CD14-positive monocyte (primary cell): ENCODE data around the gene TMEM151A. TPM values are rescaled to one million over a fixed set of nuclear protein-coding genes. Genes with fewer than 3 reads are reported as not detected.

Source experiments
- DNase-seq, 3 donors: peaks; one replicate each; pipeline ENCODE4 v3.0.0-alpha.2; 2011 to 2022
- H2AFZ ChIP-seq: 2 replicates; pipeline ENCODE4 v1.6.0; 2012; ENCODE audit warnings: mild to moderate bottlenecking, low read depth, low read length, inconsistent platforms; ENCODE audit not compliant: insufficient read depth, poor library complexity, severe bottlenecking
- H3K27ac ChIP-seq, 2 donors: 1 replicate in 1 of 2; 2 replicates in 1 of 2; pipeline ENCODE4 v1.5.1; 2012 to 2013; ENCODE audit warnings: low read length in 2 of 2, control low read depth in 1 of 2, inconsistent platforms in 1 of 2, low read depth in 1 of 2, mild to moderate bottlenecking in 1 of 2
- H3K27me3 ChIP-seq, 2 donors: one replicate each; pipeline versions ENCODE4 v1.6.0 to v1.6.1; 2011 to 2013; ENCODE audit warnings: low read length in 2 of 2; ENCODE audit not compliant: control insufficient read depth in 2 of 2, insufficient read depth in 2 of 2
- H3K36me3 ChIP-seq, 2 donors: replicated peaks in 1 of 2; 1 replicate in 1 of 2; 2 replicates in 1 of 2; pipeline versions ENCODE4 v1.5.1 to v1.6.1; 2012 to 2013; ENCODE audit warnings: low read length in 2 of 2, control low read depth in 1 of 2, inconsistent platforms in 1 of 2, mild to moderate bottlenecking in 1 of 2; ENCODE audit not compliant: insufficient read depth in 2 of 2, control insufficient read depth in 1 of 2
- H3K4me1 ChIP-seq, 2 donors: 1 replicate in 1 of 2; 2 replicates in 1 of 2; pipeline versions ENCODE4 v1.5.1 to v1.6.1; 2012 to 2013; ENCODE audit warnings: low read length in 2 of 2, control low read depth in 1 of 2, inconsistent platforms in 1 of 2, mild to moderate bottlenecking in 1 of 2, moderate library complexity in 1 of 2; ENCODE audit not compliant: insufficient read depth in 2 of 2, control insufficient read depth in 1 of 2
- H3K4me2 ChIP-seq: replicated peaks from 2 replicates; pipeline ENCODE3; 2012; ENCODE audit warnings: low read length, moderate library complexity, mild to moderate bottlenecking; ENCODE audit not compliant: poor library complexity, severe bottlenecking; ENCODE audit errors: extremely low read depth
- H3K4me3 ChIP-seq, 3 experiments: fragments of 200-600 bp in 1 of 3; sonication (generic) in 1 of 3; replicated peaks in 1 of 3; 1 replicate in 2 of 3; 2 replicates in 1 of 3; pipeline ENCODE4 v1.5.1; 2011 to 2013; ENCODE audit warnings: low read length in 3 of 3, mild to moderate bottlenecking in 3 of 3, control low read depth in 2 of 3, low read depth in 2 of 3, inconsistent platforms in 1 of 3, moderate library complexity in 1 of 3
- H3K79me2 ChIP-seq: 2 replicates; pipeline ENCODE4 v1.6.0; 2012; ENCODE audit warnings: mild to moderate bottlenecking, control low read depth, inconsistent platforms, low read length, moderate library complexity; ENCODE audit not compliant: insufficient read depth
- H3K9ac ChIP-seq: 2 replicates; pipeline ENCODE4 v1.6.0; 2017; ENCODE audit warnings: low read length, mild to moderate bottlenecking; ENCODE audit not compliant: insufficient read depth, poor library complexity, severe bottlenecking
- H3K9me3 ChIP-seq, 2 donors: replicated peaks in 1 of 2; 1 replicate in 1 of 2; 2 replicates in 1 of 2; pipeline versions ENCODE4 v1.5.1 to v1.6.1; 2012 to 2013; ENCODE audit warnings: low read length in 2 of 2, control low read depth in 1 of 2; ENCODE audit not compliant: control insufficient read depth in 1 of 2, insufficient read depth in 1 of 2
- H4K20me1 ChIP-seq: 2 replicates; pipeline ENCODE4 v1.6.0; 2012; ENCODE audit warnings: mild to moderate bottlenecking, low read length, control low read depth, moderate library complexity; ENCODE audit not compliant: insufficient read depth
- H3K27ac Mint-ChIP-seq, 7 donors: one replicate each; pipeline ENCODE4 v1.8.0; 2020; ENCODE audit warnings: mild to moderate bottlenecking in 7 of 7, mixed read lengths in 7 of 7, moderate library complexity in 6 of 7, inconsistent platforms in 2 of 7
- H3K27me3 Mint-ChIP-seq, 3 donors: one replicate each; pipeline ENCODE4 v1.8.0; 2021 to 2022; ENCODE audit warnings: low read depth in 3 of 3, mild to moderate bottlenecking in 3 of 3, mixed read lengths in 3 of 3, moderate library complexity in 3 of 3, inconsistent platforms in 1 of 3
- H3K36me3 Mint-ChIP-seq, 2 donors: one replicate each; pipeline ENCODE4 v1.8.0; 2020; ENCODE audit warnings: mixed read lengths in 2 of 2, inconsistent platforms in 1 of 2, mild to moderate bottlenecking in 1 of 2
- H3K4me1 Mint-ChIP-seq: one replicate; pipeline ENCODE4 v1.8.0; 2020; ENCODE audit warnings: mild to moderate bottlenecking, mixed read lengths
- H3K4me3 Mint-ChIP-seq, 2 donors: one replicate each; pipeline ENCODE4 v1.8.0; 2020; ENCODE audit warnings: mild to moderate bottlenecking in 2 of 2, mixed read lengths in 2 of 2, moderate library complexity in 1 of 2
- H3K9me3 Mint-ChIP-seq, 7 donors: one replicate each; pipeline ENCODE4 v1.8.0; 2020 to 2022; ENCODE audit warnings: mixed read lengths in 7 of 7, mild to moderate bottlenecking in 6 of 7, moderate library complexity in 6 of 7, inconsistent platforms in 2 of 7
- CTCF ChIP-seq: fragments of 200-600 bp; IDR thresholded peaks from one replicate; pipeline ENCODE4 v1.8.0; 2022; ENCODE audit warnings: antibody characterized with exemption, mild to moderate bottlenecking
- WGBS: methylation state at CpG from one replicate; pipeline ENCODE4 v1.1.5; 2013; ENCODE audit warnings: missing lambda C conversion rate; ENCODE audit not compliant: insufficient coverage; 5-methylcytosine and 5-hydroxymethylcytosine counted together
- intact Hi-C, 2 donors: fragments of 100-400 bp; cut with micrococcal nuclease; formaldehyde crosslinking; loops; one replicate each; pipeline versions ENCODE4 v1.15.0 to v1.15.1; 2023
- polyA plus RNA-seq, 3 donors: library from polyadenylated mRNA; depleted of rRNA in 1 of 3; unstranded in 2 of 3; stranded (reverse) in 1 of 3; fragments of 300-500 nt in 2 of 3; fragments of >200 nt in 1 of 3; fragmentation: Illumina TruSeq in 2 of 3; gene quantifications; 1 replicate in 2 of 3; 2 replicates in 1 of 3; pipeline ENCODE4 v1.2.3, GENCODE V29; 2012 to 2021

TMEM151A gene
- polyA plus RNA-seq, 3 donors: not detected

GRCh38 chr11:66324664-66325063 lies 33.0 kb downstream of the TMEM151A start:
- H2AFZ ChIP-seq: no peak overlapping the region
- intact Hi-C loops: no loop called here

GRCh38 chr11:66325263-66325671 lies 33.6 kb downstream of the TMEM151A start:
- Histone ChIP-seq H3K4me3 (no peak overlapping the region), H3K36me3 (no peaks in the 10 kb centered on the region), H3K27ac (no peak overlapping the region), H3K9me3 (no peaks in the 10 kb centered on the region), H3K4me2 (no peak overlapping the region), H3K27me3 (no peaks in the 10 kb centered on the region), H2AFZ (no peak overlapping the region), H3K4me1 (peaks cover 7 to 11% of the 10 kb centered on the region in 2 donors), H4K20me1 (no peaks in the 10 kb centered on the region), H3K9ac (no peak overlapping the region), H3K79me2 (no peaks in the 10 kb centered on the region)
- Mint-ChIP-seq H3K4me3 (no peak overlapping the region), H3K9me3 (peaks cover 0 to 4% (median 2%) of the 10 kb centered on the region in 7 donors), H3K27me3 (peaks cover 0 to 4% (median 2%) of the 10 kb centered on the region in 3 donors), H3K27ac (no peak overlapping the region), H3K36me3 (no peaks in the 10 kb centered on the region), H3K4me1 (peaks cover 17% of the 10 kb centered on the region)
- no peak for TF ChIP-seq CTCF
- no peak for DNase-seq
- WGBS: 55% methylated on average over 8 of the region's 8 CpGs
- intact Hi-C loops: no loop called here

More at GRCh38 chr11:66324664-66325063, 33.0 kb downstream of the TMEM151A start:
- Histone ChIP-seq H3K4me1 (peaks cover 7 to 11% of the 10 kb centered on the region in 2 donors), H3K79me2 (no peaks in the 10 kb centered on the region), H3K4me2 (no peak overlapping the region), H3K9me3 (no peaks in the 10 kb centered on the region), H3K4me3 (no peak overlapping the region), H3K9ac (no peak overlapping the region), H3K27ac (no peak overlapping the region), H3K36me3 (no peaks in the 10 kb centered on the region), H3K27me3 (no peaks in the 10 kb centered on the region), H4K20me1 (no peaks in the 10 kb centered on the region)
- Mint-ChIP-seq H3K27ac (no peak overlapping the region), H3K4me3 (no peak overlapping the region), H3K36me3 (no peaks in the 10 kb centered on the region), H3K9me3 (peaks cover 0 to 9% (median 3%) of the 10 kb centered on the region in 7 donors), H3K4me1 (peaks cover 15% of the 10 kb centered on the region), H3K27me3 (peaks cover 0 to 5% (median 2%) of the 10 kb centered on the region in 3 donors)
- TF ChIP-seq CTCF: no peak
- no peak for DNase-seq
- no CpG with 5 or more reads among the region's 10 CpGs for WGBS
